Measurements from ENCODE around the gene GNG2. TPM values are rescaled to one million over a fixed set of nuclear protein-coding genes. Genes with fewer than 3 reads are reported as not detected.

The GNG2 gene
- total RNA-seq, 4 donors from 2014 or later = 3.6 to 8.1 (median 7.2) TPM

GRCh38 chr14:51917193-51917592 is 56.8 kb downstream of the GNG2 start:
- TF ChIP-seq EP300 (IDR thresholded peaks at IDR 0.05) = no peak
- TF ChIP-seq CTCF (IDR thresholded peaks at IDR 0.05) = no peak
- no peak for TF ChIP-seq POLR2AphosphoS5 (IDR thresholded peaks at IDR 0.05)
- no peak for TF ChIP-seq POLR2A (IDR thresholded peaks at IDR 0.05)
- no peak for DNase-seq (ENCODE audit: low spot score in 2 of 2)
- no peaks in the 10 kb centered on the region for H3K9me3 ChIP-seq
- H3K36me3 ChIP-seq = no peaks in the 10 kb centered on the region
- H3K27me3 ChIP-seq = no peaks in the 10 kb centered on the region
- H3K27ac ChIP-seq = no peak overlapping the region
- no peak overlapping the region for H3K4me3 ChIP-seq
- H3K4me1 ChIP-seq = no peaks in the 10 kb centered on the region
- WGBS = 75% methylated on average over 6 of the region's 6 CpGs

- DNase-seq (ENCODE audit: low spot score in 2 of 2) = no peak
- WGBS = 60% methylated on average over 3 of the region's 3 CpGs
- Histone ChIP-seq H3K36me3 (no peaks in the 10 kb centered on the region), H3K4me3 (no peak overlapping the region), H3K27ac (no peak overlapping the region), H3K9me3 (no peaks in the 10 kb centered on the region), H3K27me3 (no peaks in the 10 kb centered on the region), H3K4me1 (no peaks in the 10 kb centered on the region)
- TF ChIP-seq CTCF (IDR thresholded peaks at IDR 0.05) = no peak
- TF ChIP-seq POLR2AphosphoS5 (IDR thresholded peaks at IDR 0.05) = no peak
- TF ChIP-seq POLR2A (IDR thresholded peaks at IDR 0.05) = no peak
- TF ChIP-seq EP300 (IDR thresholded peaks at IDR 0.05) = no peak
These were observed 60.6 kb downstream of the GNG2 start for GRCh38 chr14:51921026-51921425.

GRCh38 chr14:51922624-51923023 is 62.2 kb downstream of the GNG2 start:
- no peak for DNase-seq (ENCODE audit: low spot score in 2 of 2)
- H3K36me3 ChIP-seq = no peaks in the 10 kb centered on the region
- 55% methylated on average over 6 of the region's 6 CpGs for WGBS
- H3K27me3 ChIP-seq = no peaks in the 10 kb centered on the region
- no peak for TF ChIP-seq POLR2AphosphoS5 (IDR thresholded peaks at IDR 0.05)
- TF ChIP-seq EP300 (IDR thresholded peaks at IDR 0.05) = no peak
- TF ChIP-seq CTCF (IDR thresholded peaks at IDR 0.05) = no peak
- no peak for TF ChIP-seq POLR2A (IDR thresholded peaks at IDR 0.05)
- no peak overlapping the region for H3K27ac ChIP-seq
- no peaks in the 10 kb centered on the region for H3K4me1 ChIP-seq
- no peak overlapping the region for H3K4me3 ChIP-seq
- no peaks in the 10 kb centered on the region for H3K9me3 ChIP-seq

GRCh38 chr14:51924600-51924999 is 64.2 kb downstream of the GNG2 start:
- Histone ChIP-seq H3K27me3 (no peaks in the 10 kb centered on the region), H3K4me1 (peaks cover 8% of the 10 kb centered on the region), H3K36me3 (no peaks in the 10 kb centered on the region), H3K9me3 (no peaks in the 10 kb centered on the region), H3K4me3 (no peak overlapping the region), H3K27ac (no peak overlapping the region)
- DNase-seq (ENCODE audit: low spot score in 2 of 2) = no peak
- TF ChIP-seq EP300 (IDR thresholded peaks at IDR 0.05) = no peak
- no peak for TF ChIP-seq POLR2AphosphoS5 (IDR thresholded peaks at IDR 0.05)
- no peak for TF ChIP-seq CTCF (IDR thresholded peaks at IDR 0.05)
- no peak for TF ChIP-seq POLR2A (IDR thresholded peaks at IDR 0.05)
- 82% methylated on average over 4 of the region's 4 CpGs for WGBS

- WGBS = 90% methylated on average over 2 of the region's 2 CpGs
- no peak overlapping the region for H3K4me3 ChIP-seq
These were observed 65.6 kb downstream of the GNG2 start for GRCh38 chr14:51925980-51926379.

GRCh38 chr14:51926449-51926848 is 66.0 kb downstream of the GNG2 start:
- WGBS = 98% methylated on average over 5 of the region's 7 CpGs

More at GRCh38 chr14:51925980-51926379, 65.6 kb downstream of the GNG2 start:
- no peak for TF ChIP-seq POLR2A (IDR thresholded peaks at IDR 0.05)
- DNase-seq (ENCODE audit: low spot score in 2 of 2) = no peak
- no peaks in the 10 kb centered on the region for H3K36me3 ChIP-seq
- no peaks in the 10 kb centered on the region for H3K9me3 ChIP-seq
- H3K27ac ChIP-seq = no peak overlapping the region
- H3K27me3 ChIP-seq = no peaks in the 10 kb centered on the region
- peaks cover 8% of the 10 kb centered on the region for H3K4me1 ChIP-seq

More at GRCh38 chr14:51926449-51926848, 66.0 kb downstream of the GNG2 start:
- Histone ChIP-seq H3K36me3 (no peaks in the 10 kb centered on the region), H3K4me1 (peaks cover 8% of the 10 kb centered on the region), H3K27ac (no peak overlapping the region), H3K27me3 (no peaks in the 10 kb centered on the region), H3K9me3 (no peaks in the 10 kb centered on the region), H3K4me3 (no peak overlapping the region)
- no peak for DNase-seq (ENCODE audit: low spot score in 2 of 2)
- TF ChIP-seq POLR2A (IDR thresholded peaks at IDR 0.05) = no peak
- no peak for TF ChIP-seq CTCF (IDR thresholded peaks at IDR 0.05)
- no peak for TF ChIP-seq POLR2AphosphoS5 (IDR thresholded peaks at IDR 0.05)
- TF ChIP-seq EP300 (IDR thresholded peaks at IDR 0.05) = no peak

Measured in suprapubic skin (tissue), 4 donors.